ENCODE data around the gene ARHGAP1.

DNA sequence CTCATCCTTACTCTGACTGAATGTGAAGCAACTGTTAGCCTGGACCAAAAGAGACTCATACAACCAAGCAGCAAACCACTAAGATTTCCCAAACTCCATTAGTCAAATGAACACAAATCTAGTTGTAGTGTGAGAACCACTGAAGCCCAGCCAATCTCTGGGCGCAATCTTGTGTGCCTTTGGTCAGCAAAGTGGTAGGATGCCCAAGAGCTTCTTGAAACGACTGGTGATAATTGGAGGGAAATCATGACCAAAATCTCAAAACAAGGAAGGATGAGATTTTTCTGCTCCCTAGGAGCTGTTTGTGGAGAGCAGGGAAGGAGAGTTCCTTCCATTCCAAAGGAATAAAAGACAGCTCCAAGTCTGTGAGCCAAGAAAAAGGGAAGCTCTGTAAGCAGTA is 42.6 kb upstream of the ARHGAP1 start:
- TF ChIP-seq YY1 (IDR thresholded peaks at IDR 0.05; ENCODE audit: insufficient read depth, insufficient read length): no peak
- no peak for TF ChIP-seq ZNF274 (IDR thresholded peaks at IDR 0.05; ENCODE audit: low read depth, low read length)
